ENCODE results near the gene ATP5PO. TPM values are rescaled to one million over a fixed set of nuclear protein-coding genes. Genes with fewer than 3 reads are reported as not detected.

Gene ATP5PO
- total and polyA plus RNA-seq, 2 experiments from 2014 or later = 215 to 354 TPM

- H3K36me3 ChIP-seq (replicated peaks; ENCODE audit: insufficient read depth, low read depth) = no peaks in the 10 kb centered on the region
- TF ChIP-seq EZH2 (IDR thresholded peaks at IDR 0.05; ENCODE audit: borderline replicate concordance) = no peak
- no peak for TF ChIP-seq EZH2phosphoT487 (IDR thresholded peaks at IDR 0.05; ENCODE audit: low read depth, severe bottlenecking, unreplicated experiment)
- TF ChIP-seq CTCF (IDR thresholded peaks at IDR 0.05; ENCODE audit: poor library complexity) = no peak
- H3K27me3 ChIP-seq = no peaks in the 10 kb centered on the region
- no peaks in the 10 kb centered on the region for H3K9me2 ChIP-seq (replicated peaks; ENCODE audit: insufficient read depth)
- H3K4me1 ChIP-seq (ENCODE audit: insufficient read depth) = peaks cover 13% of the 10 kb centered on the region
- H3K9me3 ChIP-seq (ENCODE audit: low read depth) = no peaks in the 10 kb centered on the region
- H3K4me2 ChIP-seq = no peak overlapping the region
- H3K4me3 ChIP-seq = no peak overlapping the region
- no peaks in the 10 kb centered on the region for H3K79me2 ChIP-seq
- no peak for DNase-seq (ENCODE audit: low spot score)
- H4K20me1 ChIP-seq (ENCODE audit: insufficient read depth, poor library complexity, severe bottlenecking) = no peaks in the 10 kb centered on the region
- H3K27ac ChIP-seq = no peak overlapping the region
- no peak overlapping the region for H2AFZ ChIP-seq
These were observed 26.8 kb upstream of the ATP5PO start for GRCh38 chr21:33942426-33942825.

GRCh38 chr21:33940881-33941245, 25.3 kb upstream of the ATP5PO start:
- Histone ChIP-seq H3K27ac (peak overlapping the region; percentile 81), H4K20me1 (ENCODE audit: insufficient read depth, poor library complexity, severe bottlenecking) (no peaks in the 10 kb centered on the region), H2AFZ (no peak overlapping the region), H3K27me3 (no peaks in the 10 kb centered on the region), H3K4me2 (no peak overlapping the region), H3K36me3 (replicated peaks; ENCODE audit: insufficient read depth, low read depth) (no peaks in the 10 kb centered on the region), H3K4me3 (no peak overlapping the region), H3K4me1 (ENCODE audit: insufficient read depth) (peaks cover 3% of the 10 kb centered on the region), H3K9me2 (replicated peaks; ENCODE audit: insufficient read depth) (no peaks in the 10 kb centered on the region), H3K79me2 (no peaks in the 10 kb centered on the region), H3K9me3 (ENCODE audit: low read depth) (no peaks in the 10 kb centered on the region)
- DNase-seq (ENCODE audit: low spot score) = no peak
- 74% methylated on average over 5 of the region's 5 CpGs for whole genome bisulfite sequencing (ENCODE audit: low lambda C conversion rate, missing lambda C conversion rate)
- no peak for TF ChIP-seq EZH2 (IDR thresholded peaks at IDR 0.05; ENCODE audit: borderline replicate concordance)
- TF ChIP-seq EZH2phosphoT487 (IDR thresholded peaks at IDR 0.05; ENCODE audit: low read depth, severe bottlenecking, unreplicated experiment) = no peak
- no peak for TF ChIP-seq CTCF (IDR thresholded peaks at IDR 0.05; ENCODE audit: poor library complexity)

GRCh38 chr21:33940164-33940880, 24.7 kb upstream of the ATP5PO start:
- TF ChIP-seq EZH2phosphoT487 (IDR thresholded peaks at IDR 0.05; ENCODE audit: low read depth, severe bottlenecking, unreplicated experiment) = no peak
- no peak for TF ChIP-seq EZH2 (IDR thresholded peaks at IDR 0.05; ENCODE audit: borderline replicate concordance)
- TF ChIP-seq CTCF (IDR thresholded peaks at IDR 0.05; ENCODE audit: poor library complexity) = no peak
- peak; percentile 48 for DNase-seq (ENCODE audit: low spot score)
- H4K20me1 ChIP-seq (ENCODE audit: insufficient read depth, poor library complexity, severe bottlenecking) = no peaks in the 10 kb centered on the region
- WGBS (ENCODE audit: low lambda C conversion rate, missing lambda C conversion rate) = 74% methylated on average over 15 of the region's 15 CpGs
- H3K27ac ChIP-seq = peak overlapping the region; percentile 81
- H3K4me2 ChIP-seq = peak overlapping the region; percentile 16
- no peaks in the 10 kb centered on the region for H3K9me2 ChIP-seq (replicated peaks; ENCODE audit: insufficient read depth)
- H3K4me3 ChIP-seq = no peak overlapping the region
- H3K27me3 ChIP-seq = no peaks in the 10 kb centered on the region
- H3K79me2 ChIP-seq = peaks cover under 1% of the 10 kb centered on the region
- H2AFZ ChIP-seq = no peak overlapping the region
- peaks cover 3% of the 10 kb centered on the region for H3K4me1 ChIP-seq (ENCODE audit: insufficient read depth)
- H3K9me3 ChIP-seq (ENCODE audit: low read depth) = no peaks in the 10 kb centered on the region
- H3K36me3 ChIP-seq (replicated peaks; ENCODE audit: insufficient read depth, low read depth) = no peaks in the 10 kb centered on the region

Data from hepatocyte (in vitro differentiated cells).